Fibroblast of skin of abdomen (primary cell): ENCODE measurements around the gene OTUD4.
"Not testable (repeated sequence)": the region's sequence is repeated elsewhere in the genome, so short reads cannot be mapped to it uniquely, and the experiment has no call there.

Experiments used
- DNase-seq: peaks from one replicate; pipeline ENCODE4 v3.0.0-alpha.2; 2013

Gene OTUD4

GRCh38 chr4:145179281-145179860 lies 1.0 kb downstream of the OTUD4 start:
- DNase-seq: peak; percentile 40

- DNase-seq: no peak
These were observed 1.6 kb downstream of the OTUD4 start for GRCh38 chr4:145178740-145179280.

- DNase-seq: peak; percentile 9
These were observed 2.4 kb downstream of the OTUD4 start for GRCh38 chr4:145177906-145178538.

GRCh38 chr4:145177511-145177905 lies 2.9 kb downstream of the OTUD4 start:
- DNase-seq: no peak

GRCh38 chr4:145176641-145177432 lies 3.6 kb downstream of the OTUD4 start:
- DNase-seq: no peak

GRCh38 chr4:145171911-145172310 lies 8.5 kb downstream of the OTUD4 start:
- DNase-seq: no peak

GRCh38 chr4:145170223-145170622 lies 10.2 kb downstream of the OTUD4 start:
- DNase-seq: no peak

GRCh38 chr4:145168581-145169187 lies 11.7 kb downstream of the OTUD4 start:
- DNase-seq: no peak

- no peak for DNase-seq
These were observed 12.5 kb downstream of the OTUD4 start for GRCh38 chr4:145167887-145168286.

GRCh38 chr4:145161549-145161948 lies 18.8 kb downstream of the OTUD4 start:
- DNase-seq: no peak

GRCh38 chr4:145156986-145157385 lies 23.4 kb downstream of the OTUD4 start:
- no peak for DNase-seq

GRCh38 chr4:145155268-145155870 lies 25.0 kb downstream of the OTUD4 start:
- DNase-seq: no peak

GRCh38 chr4:145154573-145154972 lies 25.8 kb downstream of the OTUD4 start:
- peak; percentile 29 for DNase-seq

GRCh38 chr4:145153904-145154298 lies 26.5 kb downstream of the OTUD4 start:
- DNase-seq: no peak

GRCh38 chr4:145153181-145153903 lies 27.0 kb downstream of the OTUD4 start:
- DNase-seq: no peak

GRCh38 chr4:145148980-145149379 lies 31.4 kb downstream of the OTUD4 start:
- DNase-seq: no peak

GRCh38 chr4:145136219-145136618 lies 44.2 kb downstream of the OTUD4 start:
- DNase-seq: not testable (repeated sequence)

- DNase-seq: peak; percentile 13
These were observed 47.8 kb downstream of the OTUD4 start for GRCh38 chr4:145132511-145133098.

GRCh38 chr4:145131848-145132247 lies 48.5 kb downstream of the OTUD4 start:
- DNase-seq: no peak

GRCh38 chr4:145130788-145131399 lies 49.5 kb downstream of the OTUD4 start:
- peak; percentile 94 for DNase-seq

GRCh38 chr4:145130130-145130529 lies 50.3 kb downstream of the OTUD4 start:
- DNase-seq: no peak
